K562 (cell line): ENCODE data around the gene GRIN1. TPM values are rescaled to one million over a fixed set of nuclear protein-coding genes. Genes with fewer than 3 reads are reported as not detected.
A peak's percentile ranks its signal among the peaks of the same experiment; 100 is the strongest.

Source experiments
- CHD2 ChIP-seq: IDR thresholded peaks from 2 replicates; pipeline ENCODE4 v1.6.1; 2011; ENCODE audit warnings: low read depth, low read length
- CTBP1 ChIP-seq: fragments of 450-650 bp; IDR thresholded peaks from 2 replicates; pipeline ENCODE4 v1.6.1; 2016; ENCODE audit warnings: borderline replicate concordance
- ELF1 ChIP-seq: fragments of 200-800 bp; sonication (Bioruptor generic); IDR thresholded peaks from 2 replicates; pipeline ENCODE4 v1.6.1; 2016; ENCODE audit warnings: missing genetic modification characterization, missing compliant biosample characterization
- GTF2F1 ChIP-seq: IDR thresholded peaks from 2 replicates; pipeline ENCODE4 v1.6.1; 2011; ENCODE audit warnings: low read depth, low read length, improper control_type of control experiment
- KAT2B ChIP-seq: IDR thresholded peaks from one replicate; pipeline ENCODE4 v1.6.1; 2012; ENCODE audit warnings: low read depth, mild to moderate bottlenecking, control low read depth, inconsistent platforms, low read length, moderate library complexity
- LEF1 ChIP-seq: fragments of 450-650 bp; IDR thresholded peaks from 2 replicates; pipeline ENCODE4 v1.6.1; 2016; ENCODE audit warnings: mild to moderate bottlenecking
- NR3C1 ChIP-seq: sonication (generic); formaldehyde crosslinking; IDR thresholded peaks from 2 replicates; pipeline ENCODE4 v1.8.1; 2022; ENCODE audit warnings: missing genetic modification reagents
- POLR2AphosphoS5 ChIP-seq: IDR thresholded peaks from 2 replicates; pipeline ENCODE4 v1.6.1; 2011; ENCODE audit warnings: mild to moderate bottlenecking, low read depth, low read length, moderate library complexity; ENCODE audit not compliant: control insufficient read depth, insufficient read depth
- RBM39 ChIP-seq: fragments of 200-400 bp; formaldehyde crosslinking; optimal IDR thresholded peaks from 2 replicates; pipeline ENCODE3; 2018; ENCODE audit warnings: low read depth, low read length
- SAFB ChIP-seq: fragments of 200-400 bp; formaldehyde crosslinking; IDR thresholded peaks from 2 replicates; pipeline ENCODE4 v1.6.1; 2017; ENCODE audit warnings: low read depth, low read length, borderline replicate concordance
- SNIP1 ChIP-seq: fragments of 450-650 bp; IDR thresholded peaks from 2 replicates; pipeline ENCODE4 v1.7.1; 2017; ENCODE audit warnings: low read depth, mild to moderate bottlenecking
- SREBF2 ChIP-seq: sonication (generic); formaldehyde crosslinking; IDR thresholded peaks from 2 replicates; pipeline ENCODE4 v1.4.0; 2020; ENCODE audit warnings: mild to moderate bottlenecking, missing genetic modification reagents
- THRAP3 ChIP-seq: fragments of 450-650 bp; IDR thresholded peaks from 2 replicates; pipeline ENCODE4 v1.6.1; 2016; ENCODE audit warnings: mild to moderate bottlenecking, inconsistent platforms, borderline replicate concordance
- ZNF436 ChIP-seq: fragments of 250-450, 450-650 bp; sonication (Bioruptor Pico); formaldehyde crosslinking; IDR thresholded peaks from 2 replicates; pipeline ENCODE4 v1.7.0; 2020; ENCODE audit warnings: mild to moderate bottlenecking
- ZNF445 ChIP-seq: fragments of 250-450 bp; sonication (Bioruptor Pico); IDR thresholded peaks from 2 replicates; pipeline ENCODE4 v1.4.0; 2020; ENCODE audit warnings: low read depth, mild to moderate bottlenecking, moderate library complexity
- ZNF57 ChIP-seq: fragments of 450-650 bp; formaldehyde crosslinking; IDR thresholded peaks from 2 replicates; pipeline ENCODE4 v1.4.0; 2020; ENCODE audit warnings: mild to moderate bottlenecking, moderate library complexity
- polyA plus RNA-seq, 8 experiments: library from polyadenylated mRNA; depleted of rRNA in 4 of 8; stranded (reverse) in 5 of 8; unstranded in 3 of 8; fragments of >200 nt; fragmentation: Nextera tagmentation in 2 of 8; fragmentation: Illumina TruSeq in 1 of 8; extraction: Ambion mirVana in 2 of 8; extraction: Trizol in 1 of 8; gene quantifications; 2 replicates each; pipeline versions ENCODE4 v1.2.1 to v1.2.3, GENCODE V29; 2011 to 2014; ENCODE audit warnings: inconsistent platforms in 1 of 8, missing spikeins in 1 of 8
- total RNA-seq, 7 experiments: library from RNA; depleted of rRNA in 6 of 7; stranded (reverse); fragments of >200 nt in 6 of 7; fragmentation: Illumina TruSeq in 2 of 7; extraction: Trizol in 2 of 7; gene quantifications; 2 replicates each; pipeline versions ENCODE4 v1.2.1 to v1.2.3, GENCODE V29; 2011 to 2021; ENCODE audit warnings: low replicate concordance in 1 of 7
- TF ChIP-seq, protein P1 (sequence below): fragments of 250-450 bp; sonication (Bioruptor Pico); IDR thresholded peaks from 2 replicates; pipeline ENCODE4 v1.8.0; 2022; ENCODE audit warnings: moderate library complexity, mild to moderate bottlenecking, inconsistent platforms
- TF ChIP-seq, protein P2 (sequence below): sonication (generic); formaldehyde crosslinking; IDR thresholded peaks from 2 replicates; pipeline ENCODE4 v1.9.0; 2022; ENCODE audit warnings: mild to moderate bottlenecking, missing genetic modification reagents
- TF ChIP-seq, protein P3 (sequence below): sonication (generic); formaldehyde crosslinking; IDR thresholded peaks from 2 replicates; pipeline ENCODE4 v1.8.0; 2022; ENCODE audit warnings: mild to moderate bottlenecking, missing genetic modification reagents
- TF ChIP-seq, protein P4 (sequence below): sonication (generic); formaldehyde crosslinking; IDR thresholded peaks from 2 replicates; pipeline ENCODE4 v1.8.0; 2022; ENCODE audit warnings: mild to moderate bottlenecking, missing genetic modification reagents, borderline replicate concordance

The GRIN1 gene
- total and polyA plus RNA-seq, 9 of the 15 experiments (the other 6 are each of a cell fraction or from before 2014, with no cell fraction given) = 0.03 to 0.35 (median 0.16) TPM; not detected in 6

DNA sequence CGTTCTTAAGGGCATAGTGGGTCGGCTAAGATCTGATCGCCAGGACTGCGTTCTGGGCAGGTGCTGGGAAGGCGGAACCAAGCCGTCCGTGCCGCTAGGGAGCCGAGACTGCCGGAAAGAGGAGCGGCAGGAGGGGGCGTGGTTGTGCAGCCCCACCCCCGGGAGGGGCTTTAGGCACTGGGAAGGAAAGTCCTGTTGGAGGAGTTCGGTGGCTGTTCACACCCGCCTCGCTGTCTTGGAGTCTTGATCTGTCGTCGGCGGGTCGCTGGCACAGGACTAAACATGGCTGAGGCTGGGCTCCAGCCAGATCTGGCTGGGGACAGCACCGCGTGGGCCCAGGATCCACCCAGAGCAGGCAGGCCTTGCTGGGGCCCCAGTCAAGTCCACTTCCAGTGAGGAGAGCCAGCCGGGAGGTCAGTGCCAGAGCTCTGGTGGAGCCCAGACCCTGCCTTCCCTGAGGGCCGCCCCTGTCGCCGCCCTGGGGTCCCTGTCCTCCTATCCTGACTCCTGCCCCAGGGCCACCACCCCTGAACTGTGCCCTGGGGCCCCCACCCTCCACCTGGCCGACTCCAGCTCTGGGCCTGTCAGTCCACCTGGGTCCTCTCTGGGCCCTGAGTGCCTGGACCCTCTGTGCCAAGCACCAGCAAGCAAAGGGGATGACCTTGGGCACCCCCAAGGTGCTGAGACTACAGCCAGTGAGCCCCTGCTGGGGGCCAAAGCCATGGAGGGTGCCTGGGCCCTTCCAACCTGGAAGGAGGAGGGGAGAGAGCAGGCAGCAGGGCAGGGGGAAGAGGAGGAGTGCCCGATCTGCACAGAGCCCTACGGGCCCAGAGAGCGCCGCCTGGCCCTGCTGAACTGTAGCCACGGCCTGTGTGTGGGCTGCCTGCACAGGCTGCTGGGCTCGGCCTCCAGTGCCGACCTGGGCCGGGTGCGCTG, 78.6 kb downstream of the GRIN1 start (continued):
- TF ChIP-seq POLR2AphosphoS5 = no peak; the same call in 1 of the 2 replicates
- TF ChIP-seq THRAP3 = no peak
- TF ChIP-seq GTF2F1 = no peak
- TF ChIP-seq CTBP1 = peak; percentile 58; the same call in 1 of the 2 replicates
- TF ChIP-seq, protein P1, sequence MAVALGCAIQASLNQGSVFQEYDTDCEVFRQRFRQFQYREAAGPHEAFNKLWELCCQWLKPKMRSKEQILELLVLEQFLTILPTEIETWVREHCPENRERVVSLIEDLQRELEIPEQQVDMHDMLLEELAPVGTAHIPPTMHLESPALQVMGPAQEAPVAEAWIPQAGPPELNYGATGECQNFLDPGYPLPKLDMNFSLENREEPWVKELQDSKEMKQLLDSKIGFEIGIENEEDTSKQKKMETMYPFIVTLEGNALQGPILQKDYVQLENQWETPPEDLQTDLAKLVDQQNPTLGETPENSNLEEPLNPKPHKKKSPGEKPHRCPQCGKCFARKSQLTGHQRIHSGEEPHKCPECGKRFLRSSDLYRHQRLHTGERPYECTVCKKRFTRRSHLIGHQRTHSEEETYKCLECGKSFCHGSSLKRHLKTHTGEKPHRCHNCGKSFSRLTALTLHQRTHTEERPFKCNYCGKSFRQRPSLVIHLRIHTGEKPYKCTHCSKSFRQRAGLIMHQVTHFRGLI (CRISPR knock-in tag) = no peak
- TF ChIP-seq NR3C1 (CRISPR knock-in tag) = no peak
- TF ChIP-seq KAT2B = no peak
- TF ChIP-seq ZNF436 = no peak
- no peak for TF ChIP-seq ZNF57
- TF ChIP-seq SAFB = no peak
- no peak for TF ChIP-seq ZNF445
- TF ChIP-seq, protein P2, sequence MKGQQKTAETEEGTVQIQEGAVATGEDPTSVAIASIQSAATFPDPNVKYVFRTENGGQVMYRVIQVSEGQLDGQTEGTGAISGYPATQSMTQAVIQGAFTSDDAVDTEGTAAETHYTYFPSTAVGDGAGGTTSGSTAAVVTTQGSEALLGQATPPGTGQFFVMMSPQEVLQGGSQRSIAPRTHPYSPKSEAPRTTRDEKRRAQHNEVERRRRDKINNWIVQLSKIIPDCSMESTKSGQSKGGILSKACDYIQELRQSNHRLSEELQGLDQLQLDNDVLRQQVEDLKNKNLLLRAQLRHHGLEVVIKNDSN (CRISPR knock-in tag) = no peak
- TF ChIP-seq ELF1 = no peak
- TF ChIP-seq LEF1 = no peak
- TF ChIP-seq CHD2 = no peak
- TF ChIP-seq, protein P3, sequence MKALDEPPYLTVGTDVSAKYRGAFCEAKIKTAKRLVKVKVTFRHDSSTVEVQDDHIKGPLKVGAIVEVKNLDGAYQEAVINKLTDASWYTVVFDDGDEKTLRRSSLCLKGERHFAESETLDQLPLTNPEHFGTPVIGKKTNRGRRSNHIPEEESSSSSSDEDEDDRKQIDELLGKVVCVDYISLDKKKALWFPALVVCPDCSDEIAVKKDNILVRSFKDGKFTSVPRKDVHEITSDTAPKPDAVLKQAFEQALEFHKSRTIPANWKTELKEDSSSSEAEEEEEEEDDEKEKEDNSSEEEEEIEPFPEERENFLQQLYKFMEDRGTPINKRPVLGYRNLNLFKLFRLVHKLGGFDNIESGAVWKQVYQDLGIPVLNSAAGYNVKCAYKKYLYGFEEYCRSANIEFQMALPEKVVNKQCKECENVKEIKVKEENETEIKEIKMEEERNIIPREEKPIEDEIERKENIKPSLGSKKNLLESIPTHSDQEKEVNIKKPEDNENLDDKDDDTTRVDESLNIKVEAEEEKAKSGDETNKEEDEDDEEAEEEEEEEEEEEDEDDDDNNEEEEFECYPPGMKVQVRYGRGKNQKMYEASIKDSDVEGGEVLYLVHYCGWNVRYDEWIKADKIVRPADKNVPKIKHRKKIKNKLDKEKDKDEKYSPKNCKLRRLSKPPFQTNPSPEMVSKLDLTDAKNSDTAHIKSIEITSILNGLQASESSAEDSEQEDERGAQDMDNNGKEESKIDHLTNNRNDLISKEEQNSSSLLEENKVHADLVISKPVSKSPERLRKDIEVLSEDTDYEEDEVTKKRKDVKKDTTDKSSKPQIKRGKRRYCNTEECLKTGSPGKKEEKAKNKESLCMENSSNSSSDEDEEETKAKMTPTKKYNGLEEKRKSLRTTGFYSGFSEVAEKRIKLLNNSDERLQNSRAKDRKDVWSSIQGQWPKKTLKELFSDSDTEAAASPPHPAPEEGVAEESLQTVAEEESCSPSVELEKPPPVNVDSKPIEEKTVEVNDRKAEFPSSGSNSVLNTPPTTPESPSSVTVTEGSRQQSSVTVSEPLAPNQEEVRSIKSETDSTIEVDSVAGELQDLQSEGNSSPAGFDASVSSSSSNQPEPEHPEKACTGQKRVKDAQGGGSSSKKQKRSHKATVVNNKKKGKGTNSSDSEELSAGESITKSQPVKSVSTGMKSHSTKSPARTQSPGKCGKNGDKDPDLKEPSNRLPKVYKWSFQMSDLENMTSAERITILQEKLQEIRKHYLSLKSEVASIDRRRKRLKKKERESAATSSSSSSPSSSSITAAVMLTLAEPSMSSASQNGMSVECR (CRISPR knock-in tag) = peak; percentile 35; the same call in 1 of the 2 replicates
- no peak for TF ChIP-seq SNIP1
- TF ChIP-seq SREBF2 (CRISPR knock-in tag) = no peak
- TF ChIP-seq, protein P4, sequence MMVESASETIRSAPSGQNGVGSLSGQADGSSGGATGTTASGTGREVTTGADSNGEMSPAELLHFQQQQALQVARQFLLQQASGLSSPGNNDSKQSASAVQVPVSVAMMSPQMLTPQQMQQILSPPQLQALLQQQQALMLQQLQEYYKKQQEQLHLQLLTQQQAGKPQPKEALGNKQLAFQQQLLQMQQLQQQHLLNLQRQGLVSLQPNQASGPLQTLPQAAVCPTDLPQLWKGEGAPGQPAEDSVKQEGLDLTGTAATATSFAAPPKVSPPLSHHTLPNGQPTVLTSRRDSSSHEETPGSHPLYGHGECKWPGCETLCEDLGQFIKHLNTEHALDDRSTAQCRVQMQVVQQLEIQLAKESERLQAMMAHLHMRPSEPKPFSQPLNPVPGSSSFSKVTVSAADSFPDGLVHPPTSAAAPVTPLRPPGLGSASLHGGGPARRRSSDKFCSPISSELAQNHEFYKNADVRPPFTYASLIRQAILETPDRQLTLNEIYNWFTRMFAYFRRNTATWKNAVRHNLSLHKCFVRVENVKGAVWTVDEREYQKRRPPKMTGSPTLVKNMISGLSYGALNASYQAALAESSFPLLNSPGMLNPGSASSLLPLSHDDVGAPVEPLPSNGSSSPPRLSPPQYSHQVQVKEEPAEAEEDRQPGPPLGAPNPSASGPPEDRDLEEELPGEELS (CRISPR knock-in tag) = no peak
- no peak for TF ChIP-seq RBM39
